Measurements from ENCODE around the gene GBGT1. TPM values are rescaled to one million over a fixed set of nuclear protein-coding genes. Genes with fewer than 3 reads are reported as not detected.

Gene GBGT1
- total and polyA plus RNA-seq, 9 of the 15 experiments (the other 6 are each of a cell fraction or from before 2014, with no cell fraction given) = 0.55 to 25.8 (median 13.7) TPM

GRCh38 chr9:133167096-133167730 lies 3.5 kb upstream of the GBGT1 start (continued):
- TF ChIP-seq HMGN3 (IDR thresholded peaks at IDR 0.05; ENCODE audit: borderline replicate concordance, extremely low read depth, insufficient read length, low read depth, low read length) = no peak
- TF ChIP-seq COPS2 (conservative IDR thresholded peaks at IDR 0.05) = no peak
- TF ChIP-seq NR4A1 (CRISPR knock-in tag; IDR thresholded peaks at IDR 0.05) = no peak
- no peak for TF ChIP-seq NR4A1 (tag; IDR thresholded peaks at IDR 0.05)

GRCh38 chr9:133166392-133166791 lies 2.7 kb upstream of the GBGT1 start:
- Histone ChIP-seq H3K4me2 (ENCODE audit: insufficient read depth, low read length) (no peak overlapping the region), H3K9ac (ENCODE audit: insufficient read depth in 1 of 2, low read depth in 2 of 2, low read length in 2 of 2) (peak overlapping the region in 1 of 2 experiments; percentile 22; a peak in 2 of 4 replicates), H4K20me1 (replicated peaks; ENCODE audit: control insufficient read depth, insufficient read depth, low read length) (no peaks in the 10 kb centered on the region), H3K36me3 (ENCODE audit: control insufficient read depth, insufficient read depth, low read length) (peaks cover 5% of the 10 kb centered on the region; the same call in 1 of the 3 replicates), H2AFZ (ENCODE audit: low read depth, low read length) (no peak overlapping the region), H3K27me3 (ENCODE audit: control insufficient read depth in 2 of 2, insufficient read depth in 2 of 2, low read length in 2 of 2) (peaks cover 0 to 5% of the 10 kb centered on the region in 2 experiments; a peak in 1 of 5 replicates), H3K79me2 (ENCODE audit: control insufficient read depth, insufficient read depth, low read length) (peaks cover 14% of the 10 kb centered on the region; the same call in 2 of the 3 replicates), H3K27ac (ENCODE audit: extremely low read depth, low read depth, low read length) (no peak overlapping the region), H3K4me1 (replicated peaks in 1 of 2; ENCODE audit: control insufficient read depth in 2 of 2, insufficient read depth in 2 of 2, low read length in 2 of 2) (peaks cover 19 to 44% of the 10 kb centered on the region in 2 experiments; a peak in 4 of 5 replicates), H3K9me3 (replicated peaks; ENCODE audit: control insufficient read depth, insufficient read depth, low read depth, low read length) (no peaks in the 10 kb centered on the region), H3K9me1 (ENCODE audit: control insufficient read depth, insufficient read depth, low read length) (no peaks in the 10 kb centered on the region), H3K4me3 (no peak overlapping the region)
- 37% methylated on average over 17 of the region's 17 CpGs for WGBS (ENCODE audit: insufficient coverage, low coverage, missing lambda C conversion rate)
- FAIRE-seq (no peak), ATAC-seq (no peak), DNase-seq (ENCODE audit: extremely low read depth in 1 of 4, low spot score in 3 of 4) (peak in 1 of 4 experiments; percentile 34)
- intact Hi-C loops (cut with micrococcal nuclease) = no loop called here
- CTCF ChIA-PET (ENCODE audit: low intra/inter-chr PET ratio) = interaction anchor here (0.7 kb wide), 1 partner anchor 828 kb away, joined by 3 read pairs; no protein-coding TSS in a partner anchor
- POLR2A ChIA-PET = no interaction called here
- in situ Hi-C loops (cut with MboI) = no loop called here
- BruUV-seq (replicated peaks) = no TSS peak
- TF ChIP-seq ATF7 (IDR thresholded peaks at IDR 0.05) (no peak), MEF2A (IDR thresholded peaks at IDR 0.05; ENCODE audit: control insufficient read depth, low read depth, low read length) (no peak), SPI1 (IDR thresholded peaks at IDR 0.05; ENCODE audit: borderline replicate concordance, low read depth, low read length) (no peak), ERF (CRISPR knock-in tag; IDR thresholded peaks at IDR 0.05) (no peak), BCOR (IDR thresholded peaks at IDR 0.05) (0 out of 2 replicates have a peak, but pooled peaks have one; percentile 37), SRSF7 (optimal IDR thresholded peaks at IDR 0.05; ENCODE audit: low read depth, low read length) (no peak), JUNB (CRISPR knock-in tag; conservative IDR thresholded peaks at IDR 0.05) (no peak), POU5F1 (IDR thresholded peaks at IDR 0.05; ENCODE audit: borderline replicate concordance, low read depth, low read length, partially characterized antibody) (no peak), HDAC8 (tag; IDR thresholded peaks at IDR 0.05) (no peak), CBX1 (IDR thresholded peaks at IDR 0.05; ENCODE audit: low read depth) (no peak), KLF16 (IDR thresholded peaks at IDR 0.05) (no peak), FOXK1 (CRISPR knock-in tag; IDR thresholded peaks at IDR 0.05; ENCODE audit: borderline replicate concordance) (no peak), PCBP2 (IDR thresholded peaks at IDR 0.05; ENCODE audit: low read depth, low read length, poor library complexity, severe bottlenecking) (no peak), MNT (conservative IDR thresholded peaks at IDR 0.05) (no peak), ZKSCAN8 (CRISPR knock-in tag; IDR thresholded peaks at IDR 0.05) (no peak), RBM25 (IDR thresholded peaks at IDR 0.05; ENCODE audit: low read depth, low read length, severe bottlenecking) (peak; percentile 17), ZNF696 (CRISPR knock-in tag; conservative IDR thresholded peaks at IDR 0.05) (no peak), ZNF76 (CRISPR knock-in tag; IDR thresholded peaks at IDR 0.05; ENCODE audit: borderline replicate concordance) (no peak)

Data from K562 (cell line).